SJCRH30 (cell line): ENCODE results near the gene SLC8A1. TPM values are rescaled to one million over a fixed set of nuclear protein-coding genes. Genes with fewer than 3 reads are reported as not detected.

ENCODE experiments used
- DNase-seq, 2 experiments: peaks; one replicate each; pipeline ENCODE4 v3.0.0-alpha.2; 2015 to 2020
- H3K27ac ChIP-seq: fragments of 250-450 bp; sonication (Bioruptor Pico); 2 replicates; pipeline ENCODE4 v1.5.1; 2020; ENCODE audit warnings: mild to moderate bottlenecking, moderate library complexity
- H3K27me3 ChIP-seq: fragments of 250-450 bp; sonication (Bioruptor Pico); 2 replicates; pipeline ENCODE4 v1.5.1; 2020; ENCODE audit warnings: mild to moderate bottlenecking, moderate library complexity
- H3K36me3 ChIP-seq: fragments of 250-450 bp; sonication (Bioruptor Pico); 2 replicates; pipeline ENCODE4 v1.5.1; 2020; ENCODE audit warnings: mild to moderate bottlenecking, moderate library complexity
- H3K4me1 ChIP-seq: fragments of 250-450 bp; sonication (Bioruptor Pico); 2 replicates; pipeline ENCODE4 v1.5.1; 2020; ENCODE audit warnings: mild to moderate bottlenecking, moderate library complexity
- H3K4me3 ChIP-seq: fragments of 250-450 bp; sonication (Bioruptor Pico); 2 replicates; pipeline ENCODE4 v1.5.1; 2020; ENCODE audit warnings: mild to moderate bottlenecking, moderate library complexity
- H3K9me3 ChIP-seq: fragments of 250-450 bp; sonication (Bioruptor Pico); replicated peaks from 2 replicates; pipeline ENCODE4 v1.5.1; 2020; ENCODE audit warnings: mild to moderate bottlenecking, moderate library complexity
- total RNA-seq: library from RNA; depleted of rRNA; stranded (reverse); fragments of >200 nt; shearing (Covaris generic); gene quantifications from 2 replicates; pipeline ENCODE4 v1.2.3, GENCODE V29; 2014

Gene SLC8A1
- total RNA-seq, 1 experiment from 2014 or later, result 27.1 TPM

GRCh38 chr2:40190457-40190856 lies 261.4 kb downstream of the SLC8A1 start:
- Histone ChIP-seq H3K4me1 (no peaks in the 10 kb centered on the region), H3K4me3 (no peak overlapping the region), H3K27ac (no peak overlapping the region), H3K27me3 (no peaks in the 10 kb centered on the region), H3K9me3 (no peaks in the 10 kb centered on the region), H3K36me3 (no peaks in the 10 kb centered on the region)
- no peak for DNase-seq

GRCh38 chr2:40189881-40190280 lies 262.0 kb downstream of the SLC8A1 start:
- Histone ChIP-seq H3K4me1 (no peaks in the 10 kb centered on the region), H3K4me3 (no peak overlapping the region), H3K9me3 (0 out of 2 replicates have a peak, but pooled peaks cover 3% of the 10 kb centered on the region), H3K27ac (no peak overlapping the region), H3K27me3 (no peaks in the 10 kb centered on the region), H3K36me3 (no peaks in the 10 kb centered on the region)
- no peak for DNase-seq

GRCh38 chr2:40187054-40187453 lies 264.8 kb downstream of the SLC8A1 start:
- no peak for DNase-seq
- Histone ChIP-seq H3K9me3 (0 out of 2 replicates have a peak, but pooled peaks cover 3% of the 10 kb centered on the region), H3K4me3 (no peak overlapping the region), H3K27ac (no peak overlapping the region), H3K27me3 (no peaks in the 10 kb centered on the region), H3K36me3 (no peaks in the 10 kb centered on the region), H3K4me1 (no peaks in the 10 kb centered on the region)

DNA sequence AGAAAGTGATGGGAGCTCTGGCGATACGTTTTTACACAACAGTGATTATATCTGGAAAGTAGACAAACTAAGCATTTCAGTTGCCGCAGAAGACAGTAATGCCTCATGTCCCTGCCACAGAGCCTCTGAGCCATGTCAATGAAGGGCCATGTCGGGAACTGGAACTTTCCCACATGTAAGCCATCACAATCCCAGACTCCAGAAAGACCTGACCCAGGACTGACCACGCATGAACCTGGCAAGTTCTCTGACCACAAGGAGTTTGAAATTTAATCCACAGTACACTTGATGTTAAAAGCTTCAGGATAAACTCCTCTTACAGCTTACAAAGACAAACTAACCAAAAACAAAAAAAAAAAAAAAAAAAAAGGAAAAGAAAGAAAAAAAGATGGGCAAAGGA lies 267.3 kb downstream of the SLC8A1 start:
- no peak overlapping the region for H3K4me3 ChIP-seq
- no peaks in the 10 kb centered on the region for H3K27me3 ChIP-seq
- no peaks in the 10 kb centered on the region for H3K36me3 ChIP-seq

DNA sequence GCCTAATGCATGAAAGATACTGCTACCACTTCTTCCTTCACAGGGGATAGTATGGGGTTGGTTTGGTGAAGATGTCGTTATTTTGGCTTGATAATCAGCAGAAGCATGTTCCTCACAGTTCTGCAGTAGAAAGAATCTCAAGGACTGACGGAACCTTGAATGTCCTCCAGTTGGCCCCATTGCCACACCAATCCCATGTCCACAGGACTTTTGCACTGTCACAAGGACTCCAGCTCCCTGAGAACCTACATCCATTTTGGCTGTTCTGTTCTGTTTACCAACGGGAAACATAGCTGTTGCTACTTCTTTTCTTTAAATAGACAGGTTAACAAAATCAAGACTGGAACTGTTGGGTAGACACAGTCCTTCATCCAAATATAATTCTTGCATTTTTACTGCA lies 270.0 kb downstream of the SLC8A1 start:
- 0 out of 2 replicates have a peak, but pooled peaks cover 3% of the 10 kb centered on the region for H3K9me3 ChIP-seq

More for the DNA sequence above, 267.3 kb downstream of the SLC8A1 start:
- H3K4me1 ChIP-seq, result peaks cover 2% of the 10 kb centered on the region
- H3K9me3 ChIP-seq, result 0 out of 2 replicates have a peak, but pooled peaks cover 3% of the 10 kb centered on the region
- DNase-seq, result no peak
- no peak overlapping the region for H3K27ac ChIP-seq

GRCh38 chr2:40179801-40180200 lies 272.1 kb downstream of the SLC8A1 start:
- Histone ChIP-seq H3K9me3 (no peaks in the 10 kb centered on the region), H3K4me3 (no peak overlapping the region), H3K27ac (no peak overlapping the region), H3K27me3 (no peaks in the 10 kb centered on the region), H3K36me3 (no peaks in the 10 kb centered on the region), H3K4me1 (peaks cover 17% of the 10 kb centered on the region)
- no peak for DNase-seq

More for the DNA sequence above, 270.0 kb downstream of the SLC8A1 start:
- no peaks in the 10 kb centered on the region for H3K36me3 ChIP-seq
- H3K4me1 ChIP-seq, result peaks cover 17% of the 10 kb centered on the region
- H3K27me3 ChIP-seq, result no peaks in the 10 kb centered on the region
- no peak overlapping the region for H3K4me3 ChIP-seq
- no peak overlapping the region for H3K27ac ChIP-seq
- no peak for DNase-seq

DNA sequence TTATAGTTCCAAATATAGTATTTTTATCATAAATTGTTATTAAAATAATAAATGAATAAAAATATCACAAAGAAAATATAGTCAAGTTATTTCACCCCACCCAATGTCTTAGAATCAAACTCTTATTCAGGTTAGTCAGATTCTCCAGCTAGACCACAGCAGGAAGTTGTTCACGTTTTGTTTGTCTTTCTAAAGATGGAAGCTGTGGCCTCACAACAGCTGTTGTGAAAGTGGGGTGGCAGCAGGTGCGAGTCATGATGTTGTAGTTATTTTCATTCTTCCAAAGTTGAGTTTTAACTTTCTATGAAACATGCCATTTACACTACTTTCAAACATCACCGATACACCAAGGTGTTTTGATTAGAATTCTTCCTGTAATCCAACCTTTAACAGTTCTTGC lies 272.9 kb downstream of the SLC8A1 start:
- DNase-seq, result peak; percentile 56 to 74
- H3K4me1 ChIP-seq, result peaks cover 17% of the 10 kb centered on the region

GRCh38 chr2:40178171-40178778 lies 273.6 kb downstream of the SLC8A1 start:
- peak overlapping the region; percentile 14; the same call in 1 of the 2 replicates for H3K27ac ChIP-seq

More for the DNA sequence above, 272.9 kb downstream of the SLC8A1 start:
- no peaks in the 10 kb centered on the region for H3K36me3 ChIP-seq
- H3K27me3 ChIP-seq, result no peaks in the 10 kb centered on the region
- H3K4me3 ChIP-seq, result no peak overlapping the region
- H3K27ac ChIP-seq, result peak overlapping the region; percentile 14; the same call in 1 of the 2 replicates
- no peaks in the 10 kb centered on the region for H3K9me3 ChIP-seq

GRCh38 chr2:40177366-40177765 lies 274.5 kb downstream of the SLC8A1 start:
- Histone ChIP-seq H3K9me3 (no peaks in the 10 kb centered on the region), H3K4me3 (no peak overlapping the region), H3K36me3 (no peaks in the 10 kb centered on the region), H3K27ac (no peak overlapping the region), H3K4me1 (peaks cover 17% of the 10 kb centered on the region), H3K27me3 (no peaks in the 10 kb centered on the region)
- no peak for DNase-seq

More at GRCh38 chr2:40178171-40178778, 273.6 kb downstream of the SLC8A1 start:
- no peaks in the 10 kb centered on the region for H3K36me3 ChIP-seq
- no peak overlapping the region for H3K4me3 ChIP-seq
- DNase-seq, result no peak
- H3K4me1 ChIP-seq, result peaks cover 17% of the 10 kb centered on the region
- H3K9me3 ChIP-seq, result no peaks in the 10 kb centered on the region
- H3K27me3 ChIP-seq, result no peaks in the 10 kb centered on the region

DNA sequence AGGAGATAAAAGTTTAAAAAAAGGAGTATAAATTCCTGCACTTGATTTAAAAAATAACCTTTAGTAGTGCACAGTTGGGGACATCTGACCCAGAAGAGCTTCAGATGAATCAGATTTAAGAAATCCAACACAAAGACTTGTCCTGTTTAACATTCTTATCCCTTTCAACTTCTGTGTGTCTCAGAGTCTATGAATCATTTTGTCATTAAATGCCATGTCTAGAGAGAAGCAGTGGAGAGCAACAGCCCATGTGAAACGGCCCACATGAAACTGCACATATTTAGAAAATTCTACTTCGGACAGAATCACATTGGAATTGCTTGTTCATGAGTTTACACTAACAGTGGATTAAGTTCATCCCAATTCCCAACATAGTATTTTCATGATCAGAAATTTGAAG lies 278.6 kb downstream of the SLC8A1 start:
- no peak overlapping the region for H3K27ac ChIP-seq
- H3K9me3 ChIP-seq, result peaks cover 5% of the 10 kb centered on the region; the same call in 1 of the 2 replicates
- H3K27me3 ChIP-seq, result no peaks in the 10 kb centered on the region
- H3K36me3 ChIP-seq, result no peaks in the 10 kb centered on the region
- DNase-seq, result no peak
- H3K4me1 ChIP-seq, result peaks cover 16% of the 10 kb centered on the region
- H3K4me3 ChIP-seq, result no peak overlapping the region

DNA sequence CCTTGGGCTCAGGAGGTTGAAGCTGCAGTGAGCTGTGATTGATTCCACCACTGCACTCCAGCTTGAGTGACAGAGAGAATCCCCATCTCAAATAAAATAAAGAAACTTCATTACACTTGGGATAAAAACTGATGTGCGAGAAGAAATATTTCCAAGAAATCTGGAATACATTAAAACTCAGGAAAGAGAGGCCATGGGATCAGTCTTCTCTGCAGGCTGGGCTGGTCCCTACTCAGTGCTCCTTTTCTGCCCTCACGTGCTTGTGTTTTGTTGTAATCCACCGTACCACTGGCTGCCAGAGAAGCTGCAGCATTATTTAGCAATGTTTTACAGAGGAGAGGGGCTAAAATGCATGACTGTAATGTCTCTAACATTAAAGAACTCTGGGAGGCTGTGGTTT lies 282.0 kb downstream of the SLC8A1 start:
- Histone ChIP-seq H3K4me3 (no peak overlapping the region), H3K27ac (no peak overlapping the region), H3K27me3 (no peaks in the 10 kb centered on the region), H3K4me1 (peaks cover 27% of the 10 kb centered on the region), H3K36me3 (no peaks in the 10 kb centered on the region), H3K9me3 (peaks cover 8% of the 10 kb centered on the region; the same call in 1 of the 2 replicates)
- DNase-seq, result no peak

DNA sequence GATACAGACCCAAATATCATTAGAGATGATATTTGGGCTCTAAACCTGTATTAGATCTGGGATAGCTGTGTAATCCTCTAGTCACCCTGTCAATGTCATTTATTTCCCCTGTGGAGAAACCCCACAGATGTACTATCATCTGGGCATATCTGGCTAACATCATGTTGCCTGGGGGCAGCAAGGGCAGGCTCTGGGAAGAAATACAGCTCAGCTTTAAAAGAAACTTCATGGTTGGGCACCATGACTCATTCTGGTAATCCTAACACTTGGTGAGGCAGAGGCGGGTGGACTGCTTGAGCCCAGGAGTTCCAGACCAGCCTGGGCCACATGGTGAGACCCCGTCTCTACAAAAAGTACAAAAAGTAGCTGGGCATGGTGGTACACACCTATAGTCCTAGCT lies 282.5 kb downstream of the SLC8A1 start:
- peak; percentile 56 to 68 for DNase-seq
- H3K27ac ChIP-seq, result 0 out of 2 replicates have a peak overlapping the region, but pooled peaks have one; percentile 6
- no peak overlapping the region for H3K4me3 ChIP-seq
- peaks cover 8% of the 10 kb centered on the region; the same call in 1 of the 2 replicates for H3K9me3 ChIP-seq
- peaks cover 27% of the 10 kb centered on the region for H3K4me1 ChIP-seq
- H3K27me3 ChIP-seq, result no peaks in the 10 kb centered on the region
- no peaks in the 10 kb centered on the region for H3K36me3 ChIP-seq

- Histone ChIP-seq H3K27ac (no peak overlapping the region), H3K27me3 (no peaks in the 10 kb centered on the region), H3K9me3 (peaks cover 8% of the 10 kb centered on the region; the same call in 1 of the 2 replicates)
Observed at GRCh38 chr2:40168546-40168945, 283.3 kb downstream of the SLC8A1 start.

DNA sequence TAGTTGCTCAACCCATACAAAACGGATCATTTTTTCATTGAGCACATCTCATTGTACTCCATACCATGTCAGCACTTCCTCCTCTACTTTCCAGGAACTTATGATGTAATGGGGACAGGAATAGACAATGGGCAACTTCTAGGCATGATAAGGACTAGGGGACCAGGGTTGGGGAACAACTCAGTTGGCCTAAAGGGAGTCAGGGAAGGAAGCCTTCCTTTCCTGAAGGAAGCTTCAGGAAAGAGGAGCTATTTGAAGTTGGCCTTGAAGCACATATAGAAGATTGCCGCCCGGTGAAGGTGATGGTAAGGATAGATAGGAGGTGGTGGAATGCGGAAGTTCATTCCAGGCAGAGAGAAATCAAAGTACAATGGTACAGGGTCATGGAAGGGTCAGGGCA lies 283.9 kb downstream of the SLC8A1 start:
- Histone ChIP-seq H3K4me3 (no peak overlapping the region), H3K27me3 (no peaks in the 10 kb centered on the region), H3K36me3 (no peaks in the 10 kb centered on the region), H3K27ac (no peak overlapping the region), H3K4me1 (peaks cover 27% of the 10 kb centered on the region), H3K9me3 (peaks cover 8% of the 10 kb centered on the region; the same call in 1 of the 2 replicates)
- DNase-seq, result no peak

More at GRCh38 chr2:40168546-40168945, 283.3 kb downstream of the SLC8A1 start:
- no peak overlapping the region for H3K4me3 ChIP-seq
- no peaks in the 10 kb centered on the region for H3K36me3 ChIP-seq
- peaks cover 27% of the 10 kb centered on the region for H3K4me1 ChIP-seq
- no peak for DNase-seq

DNA sequence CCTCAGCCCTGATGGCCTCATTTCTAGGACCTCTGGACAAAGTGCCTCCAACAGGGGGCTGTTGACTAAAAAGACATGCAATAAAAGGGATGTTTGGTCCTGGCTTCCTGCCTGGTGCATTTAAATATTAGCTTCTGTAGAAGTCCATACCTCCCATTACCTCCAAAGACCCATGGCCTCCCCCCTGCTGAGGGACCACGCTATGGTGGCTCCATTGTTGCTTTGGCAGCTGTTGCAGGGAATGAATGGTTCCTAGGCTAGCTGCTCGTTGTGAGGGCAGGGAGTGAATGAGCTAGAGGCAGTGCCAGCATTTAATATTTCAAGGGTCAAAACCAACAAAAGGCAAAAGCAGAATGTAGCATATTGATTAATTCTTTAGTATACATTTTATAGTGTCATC lies 285.9 kb downstream of the SLC8A1 start:
- no peak overlapping the region; the same call in 1 of the 2 replicates for H3K27ac ChIP-seq
- H3K9me3 ChIP-seq, result peaks cover 8% of the 10 kb centered on the region; the same call in 1 of the 2 replicates
- H3K36me3 ChIP-seq, result no peaks in the 10 kb centered on the region
- H3K27me3 ChIP-seq, result no peaks in the 10 kb centered on the region
- H3K4me1 ChIP-seq, result peaks cover 35% of the 10 kb centered on the region
- DNase-seq, result peak; percentile 39 to 54
- H3K4me3 ChIP-seq, result no peak overlapping the region
